ENCODE data around the gene PIN4. TPM values are rescaled to one million over a fixed set of nuclear protein-coding genes. Genes with fewer than 3 reads are reported as not detected.

Gene PIN4
- total RNA-seq, 1 donor from 2014 or later = 7.9 TPM

DNA sequence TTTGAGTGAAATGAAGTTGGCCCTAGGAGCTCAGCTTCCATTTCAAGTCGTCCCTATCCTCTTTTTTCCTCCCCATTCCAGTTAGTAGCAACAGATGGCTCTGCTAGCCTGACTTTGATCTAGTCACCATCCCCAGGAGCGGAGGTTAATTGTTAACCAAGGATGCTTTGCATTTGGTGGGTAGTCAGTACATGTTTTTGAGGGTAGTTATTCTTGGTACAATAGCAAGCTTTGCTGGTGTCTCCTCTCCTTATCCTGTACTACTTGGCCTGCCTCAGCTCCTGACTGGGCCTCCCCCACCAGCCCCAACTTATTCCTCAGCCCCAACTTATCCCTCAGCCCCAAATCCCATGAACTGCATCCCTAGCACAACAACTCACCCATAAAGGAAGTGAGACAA, 35.0 kb upstream of the PIN4 start:
- Histone ChIP-seq H4K20me1 (ENCODE audit: insufficient read depth, low read length) (no peaks in the 10 kb centered on the region), H3K4me3 (ENCODE audit: insufficient read depth, low read depth, low read length) (no peak overlapping the region), H3K36me3 (ENCODE audit: insufficient read depth, low read length) (no peaks in the 10 kb centered on the region), H3K4me2 (ENCODE audit: low read length) (no peak overlapping the region), H2AFZ (ENCODE audit: low read depth, low read length) (no peak overlapping the region), H3K9me3 (ENCODE audit: insufficient read depth, low read depth, low read length) (no peaks in the 10 kb centered on the region), H3K27ac (ENCODE audit: low read depth, low read length) (no peak overlapping the region), H3K79me2 (ENCODE audit: insufficient read depth, low read length) (no peaks in the 10 kb centered on the region), H3K27me3 (ENCODE audit: insufficient read depth, low read length) (no peaks in the 10 kb centered on the region), H3K4me1 (ENCODE audit: insufficient read depth, low read length) (no peaks in the 10 kb centered on the region), H3K9ac (ENCODE audit: low read length) (no peak overlapping the region)
- H3K4me3 Mint-ChIP-seq (ENCODE audit: unreplicated experiment) = no peak overlapping the region
- H3K4me1 Mint-ChIP-seq (ENCODE audit: low read depth, unreplicated experiment) = peaks cover 10% of the 10 kb centered on the region
- DNase-seq (ENCODE audit: low read depth) = no peak
- H3K27ac Mint-ChIP-seq (ENCODE audit: unreplicated experiment) = no peak overlapping the region
- no peaks in the 10 kb centered on the region for H3K9me3 Mint-ChIP-seq (ENCODE audit: unreplicated experiment)
- H3K27me3 Mint-ChIP-seq (ENCODE audit: low read depth, unreplicated experiment) = no peaks in the 10 kb centered on the region
- peak; percentile 75 for FAIRE-seq
- TF ChIP-seq CTCF (IDR thresholded peaks at IDR 0.05; ENCODE audit: insufficient read depth, low read depth, low read length) = no peak
- TF ChIP-seq EZH2 (IDR thresholded peaks at IDR 0.05; ENCODE audit: insufficient read depth, low read length) = no peak
- H3K36me3 Mint-ChIP-seq (ENCODE audit: low read depth, unreplicated experiment) = peaks cover 4% of the 10 kb centered on the region

DNA sequence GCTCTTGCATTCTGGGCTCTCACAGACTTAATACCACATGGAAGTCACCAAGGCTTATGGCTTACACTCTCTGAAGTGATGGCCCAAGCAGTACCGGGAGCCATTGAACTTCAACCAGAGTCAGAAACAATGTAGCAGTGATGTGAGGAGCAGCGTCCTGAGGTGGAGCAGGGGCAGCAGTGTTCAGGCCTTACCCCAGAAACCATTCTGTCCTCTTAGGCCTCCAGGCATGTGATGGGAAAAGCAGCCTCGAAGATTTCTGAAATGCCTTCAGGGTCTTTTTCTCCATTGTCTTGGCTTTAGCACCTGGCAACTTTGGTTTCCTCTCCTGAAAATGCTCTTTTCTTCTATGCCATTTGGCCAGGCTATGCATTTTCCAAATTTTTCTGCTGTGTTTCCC, 22.8 kb upstream of the PIN4 start:
- no peaks in the 10 kb centered on the region for H3K27me3 Mint-ChIP-seq (ENCODE audit: low read depth, unreplicated experiment)
- no peak overlapping the region for H3K27ac Mint-ChIP-seq (ENCODE audit: unreplicated experiment)
- H3K9ac ChIP-seq (ENCODE audit: low read length) = no peak overlapping the region
- no peaks in the 10 kb centered on the region for H3K4me1 Mint-ChIP-seq (ENCODE audit: low read depth, unreplicated experiment)
- peak; percentile 26 for FAIRE-seq
- peaks cover 13% of the 10 kb centered on the region for H3K9me3 Mint-ChIP-seq (ENCODE audit: unreplicated experiment)
- H3K4me2 ChIP-seq (ENCODE audit: low read length) = no peak overlapping the region
- H3K4me3 ChIP-seq (ENCODE audit: insufficient read depth, low read depth, low read length) = no peak overlapping the region
- H2AFZ ChIP-seq (ENCODE audit: low read depth, low read length) = no peak overlapping the region
- TF ChIP-seq EZH2 (IDR thresholded peaks at IDR 0.05; ENCODE audit: insufficient read depth, low read length) (no peak), CTCF (IDR thresholded peaks at IDR 0.05; ENCODE audit: insufficient read depth, low read depth, low read length) (no peak)
- H3K79me2 ChIP-seq (ENCODE audit: insufficient read depth, low read length) = no peaks in the 10 kb centered on the region
- no peaks in the 10 kb centered on the region for H3K27me3 ChIP-seq (ENCODE audit: insufficient read depth, low read length)
- H3K4me3 Mint-ChIP-seq (ENCODE audit: unreplicated experiment) = no peak overlapping the region
- no peak for DNase-seq (ENCODE audit: low read depth)
- no peaks in the 10 kb centered on the region for H3K4me1 ChIP-seq (ENCODE audit: insufficient read depth, low read length)
- H4K20me1 ChIP-seq (ENCODE audit: insufficient read depth, low read length) = no peaks in the 10 kb centered on the region
- H3K27ac ChIP-seq (ENCODE audit: low read depth, low read length) = no peak overlapping the region
- peaks cover 3% of the 10 kb centered on the region for H3K36me3 Mint-ChIP-seq (ENCODE audit: low read depth, unreplicated experiment)
- no peaks in the 10 kb centered on the region for H3K36me3 ChIP-seq (ENCODE audit: insufficient read depth, low read length)
- H3K9me3 ChIP-seq (ENCODE audit: insufficient read depth, low read depth, low read length) = no peaks in the 10 kb centered on the region

GRCh38 chrX:72159769-72160168, 21.8 kb upstream of the PIN4 start:
- Mint-ChIP-seq H3K9me3 (ENCODE audit: unreplicated experiment) (peaks cover 13% of the 10 kb centered on the region), H3K36me3 (ENCODE audit: low read depth, unreplicated experiment) (peaks cover 3% of the 10 kb centered on the region), H3K4me3 (ENCODE audit: unreplicated experiment) (no peak overlapping the region), H3K27ac (ENCODE audit: unreplicated experiment) (no peak overlapping the region), H3K27me3 (ENCODE audit: low read depth, unreplicated experiment) (no peaks in the 10 kb centered on the region), H3K4me1 (ENCODE audit: low read depth, unreplicated experiment) (no peaks in the 10 kb centered on the region)
- Histone ChIP-seq H3K4me1 (ENCODE audit: insufficient read depth, low read length) (no peaks in the 10 kb centered on the region), H3K4me3 (ENCODE audit: insufficient read depth, low read depth, low read length) (no peak overlapping the region), H3K9me3 (ENCODE audit: insufficient read depth, low read depth, low read length) (no peaks in the 10 kb centered on the region), H3K4me2 (ENCODE audit: low read length) (no peak overlapping the region), H3K9ac (ENCODE audit: low read length) (no peak overlapping the region), H2AFZ (ENCODE audit: low read depth, low read length) (no peak overlapping the region), H3K27ac (ENCODE audit: low read depth, low read length) (no peak overlapping the region), H3K79me2 (ENCODE audit: insufficient read depth, low read length) (no peaks in the 10 kb centered on the region), H3K36me3 (ENCODE audit: insufficient read depth, low read length) (no peaks in the 10 kb centered on the region), H3K27me3 (ENCODE audit: insufficient read depth, low read length) (no peaks in the 10 kb centered on the region), H4K20me1 (ENCODE audit: insufficient read depth, low read length) (no peaks in the 10 kb centered on the region)
- FAIRE-seq = no peak
- TF ChIP-seq EZH2 (IDR thresholded peaks at IDR 0.05; ENCODE audit: insufficient read depth, low read length) = no peak
- no peak for TF ChIP-seq CTCF (IDR thresholded peaks at IDR 0.05; ENCODE audit: insufficient read depth, low read depth, low read length)
- DNase-seq (ENCODE audit: low read depth) = no peak
